GM12878 (cell line): ENCODE results near the gene SKAP1. TPM values are rescaled to one million over a fixed set of nuclear protein-coding genes. Genes with fewer than 3 reads are reported as not detected.

Experiments
- ATF7 ChIP-seq: fragments of 450-650 bp; IDR thresholded peaks from 2 replicates; pipeline ENCODE4 v1.6.1; 2016; ENCODE audit warnings: low read depth, mild to moderate bottlenecking
- EED ChIP-seq: sonication (generic); IDR thresholded peaks from 2 replicates; pipeline ENCODE4 v1.6.1; 2016; ENCODE audit warnings: antibody characterized with exemption, low read depth
- EP300 ChIP-seq, 2 experiments: fragments of 150-350 bp in 1 of 2; IDR thresholded peaks; 2 replicates each; pipeline ENCODE4 v1.6.1; 2011 to 2012; ENCODE audit warnings: low read depth in 2 of 2, low read length in 2 of 2, borderline replicate concordance in 1 of 2, improper control_type of control experiment in 1 of 2, inconsistent platforms in 1 of 2; ENCODE audit not compliant: control insufficient read depth in 1 of 2
- HDGF ChIP-seq: fragments of 450-650 bp; IDR thresholded peaks from 2 replicates; pipeline ENCODE4 v1.6.1; 2016; ENCODE audit warnings: antibody characterized with exemption
- MXI1 ChIP-seq: fragments of 150-350 bp; IDR thresholded peaks from 2 replicates; pipeline ENCODE4 v1.6.1; 2011; ENCODE audit warnings: low read depth, mild to moderate bottlenecking, inconsistent platforms, low read length, improper control_type of control experiment
- NR2C1 ChIP-seq: fragments of 450-650 bp; IDR thresholded peaks from 2 replicates; pipeline ENCODE4 v1.6.1; 2017; ENCODE audit warnings: antibody characterized with exemption, mild to moderate bottlenecking, moderate library complexity
- NR2C2 ChIP-seq: IDR thresholded peaks from 2 replicates; pipeline ENCODE4 v1.6.1; 2011; ENCODE audit warnings: borderline replicate concordance, low read depth; ENCODE audit not compliant: control insufficient read depth, insufficient read length
- SMAD1 ChIP-seq: fragments of 450-650 bp; IDR thresholded peaks from 2 replicates; pipeline ENCODE4 v1.6.1; 2018; ENCODE audit warnings: mild to moderate bottlenecking, low read depth; ENCODE audit not compliant: partially characterized antibody
- TARDBP ChIP-seq: IDR thresholded peaks from 2 replicates; pipeline ENCODE4 v1.6.1; 2016; ENCODE audit warnings: borderline replicate concordance
- WRNIP1 ChIP-seq: IDR thresholded peaks from 2 replicates; pipeline ENCODE4 v1.6.1; 2011; ENCODE audit warnings: low read depth, low read length, improper control_type of control experiment, borderline replicate concordance
- ZNF207 ChIP-seq: fragments of 450-650 bp; IDR thresholded peaks from 2 replicates; pipeline ENCODE4 v1.6.1; 2014; ENCODE audit warnings: antibody characterized with exemption, mild to moderate bottlenecking, borderline replicate concordance
- ZNF217 ChIP-seq: fragments of 450-650 bp; IDR thresholded peaks from 2 replicates; pipeline ENCODE4 v1.6.1; 2017; ENCODE audit warnings: antibody characterized with exemption, mild to moderate bottlenecking
- ZNF622 ChIP-seq: fragments of 450-650 bp; IDR thresholded peaks from 2 replicates; pipeline ENCODE4 v1.6.1; 2017; ENCODE audit warnings: mild to moderate bottlenecking, inconsistent platforms
- polyA plus RNA-seq, 11 experiments: library from polyadenylated mRNA; depleted of rRNA in 4 of 11; unstranded in 6 of 11; stranded (reverse) in 5 of 11; fragments of >200 nt; fragmentation: Nextera tagmentation in 4 of 11; fragmentation: Illumina TruSeq in 1 of 11; extraction: Ambion mirVana in 4 of 11; extraction: Trizol in 1 of 11; gene quantifications; 1 replicate in 1 of 11; 2 replicates in 10 of 11; pipeline versions ENCODE4 v1.2.1 to v1.2.3, GENCODE V29; 2011 to 2016; ENCODE audit warnings: inconsistent platforms in 2 of 11, missing spikeins in 2 of 11, low read depth in 1 of 11
- total RNA-seq, 4 experiments: library from RNA; depleted of rRNA in 3 of 4; stranded (reverse); fragments of >200 nt in 3 of 4; fragmentation: Illumina TruSeq in 1 of 4; extraction: Trizol in 1 of 4; gene quantifications; 2 replicates each; pipeline versions ENCODE4 v1.2.1 to v1.2.3, GENCODE V29; 2013 to 2021
- TF ChIP-seq, protein P1 (sequence below): fragments of 450-650 bp; IDR thresholded peaks from 2 replicates; pipeline ENCODE4 v1.6.1; 2017; ENCODE audit warnings: low read depth, mild to moderate bottlenecking, moderate library complexity
- TF ChIP-seq, protein P2 (sequence below): IDR thresholded peaks from 2 replicates; pipeline ENCODE4 v1.6.1; 2012; ENCODE audit warnings: mild to moderate bottlenecking, low read depth, low read length
- TF ChIP-seq, protein P3 (sequence below): IDR thresholded peaks from 2 replicates; pipeline ENCODE4 v1.6.1; 2012; ENCODE audit warnings: low read depth, low read length, improper control_type of control experiment
- TF ChIP-seq, protein P4 (sequence below): fragments of 450-650 bp; IDR thresholded peaks from 2 replicates; pipeline ENCODE4 v1.6.1; 2014; ENCODE audit warnings: mild to moderate bottlenecking
- TF ChIP-seq, protein P5 (sequence below): fragments of 450-650 bp; IDR thresholded peaks from 2 replicates; pipeline ENCODE4 v1.6.1; 2016; ENCODE audit warnings: mild to moderate bottlenecking
- TF ChIP-seq, protein P6 (sequence below): fragments of 450-650 bp; IDR thresholded peaks from 2 replicates; pipeline ENCODE4 v1.6.1; 2017; ENCODE audit warnings: borderline replicate concordance

Gene SKAP1
- total and polyA plus RNA-seq, 10 of the 15 experiments (the other 5 are each of a cell fraction or from before 2014, with no cell fraction given), result 17.1 to 97.6 (median 35.9) TPM

DNA sequence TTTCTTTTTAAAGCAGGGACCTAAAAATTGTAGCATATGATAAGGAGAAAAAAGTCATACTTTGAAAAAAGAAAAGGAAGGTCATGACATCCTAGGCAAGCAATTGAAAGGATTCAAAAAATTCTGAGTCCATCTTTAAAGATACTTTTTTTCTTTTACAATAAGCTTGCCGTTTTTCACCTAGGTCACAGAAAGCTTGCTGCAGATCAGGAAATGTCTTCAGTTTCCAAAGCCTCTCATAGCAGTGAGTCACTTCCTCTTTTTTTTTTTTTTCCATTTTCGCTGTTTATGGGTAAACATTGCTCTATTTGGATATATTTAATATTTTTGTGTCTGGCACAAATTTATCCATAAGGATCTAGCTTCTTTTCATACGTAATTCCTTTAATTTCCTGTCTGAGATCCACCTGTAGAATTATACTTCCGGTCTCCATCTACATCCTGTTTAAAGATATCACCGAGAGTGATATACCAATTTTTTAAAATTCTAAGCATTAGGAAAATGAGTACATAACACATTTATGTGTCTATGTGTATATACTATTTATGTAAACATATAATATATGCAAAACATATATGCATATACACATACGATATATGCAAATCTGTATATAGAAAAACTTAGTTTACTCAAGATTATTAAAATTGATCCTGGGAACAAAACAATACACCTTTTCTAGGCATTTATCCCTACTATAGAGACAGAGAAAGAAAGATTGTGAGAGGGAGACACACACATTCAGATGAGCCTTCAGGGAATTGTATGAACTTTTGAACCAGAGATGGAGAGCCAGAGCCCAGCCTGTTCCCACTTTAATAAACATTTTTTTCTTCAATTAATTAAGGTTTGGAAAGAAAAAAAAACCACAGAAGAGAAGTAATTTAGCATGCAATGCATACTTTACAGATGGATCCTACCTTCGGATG lies 134.4 kb downstream of the SKAP1 start (continued):
- no peak for TF ChIP-seq HDGF
- TF ChIP-seq ATF7, result peak; percentile 79
- TF ChIP-seq TARDBP, result no peak
- TF ChIP-seq NR2C1, result no peak
- TF ChIP-seq ZNF207, result no peak
- no peak for TF ChIP-seq NR2C2
- TF ChIP-seq, protein P1, sequence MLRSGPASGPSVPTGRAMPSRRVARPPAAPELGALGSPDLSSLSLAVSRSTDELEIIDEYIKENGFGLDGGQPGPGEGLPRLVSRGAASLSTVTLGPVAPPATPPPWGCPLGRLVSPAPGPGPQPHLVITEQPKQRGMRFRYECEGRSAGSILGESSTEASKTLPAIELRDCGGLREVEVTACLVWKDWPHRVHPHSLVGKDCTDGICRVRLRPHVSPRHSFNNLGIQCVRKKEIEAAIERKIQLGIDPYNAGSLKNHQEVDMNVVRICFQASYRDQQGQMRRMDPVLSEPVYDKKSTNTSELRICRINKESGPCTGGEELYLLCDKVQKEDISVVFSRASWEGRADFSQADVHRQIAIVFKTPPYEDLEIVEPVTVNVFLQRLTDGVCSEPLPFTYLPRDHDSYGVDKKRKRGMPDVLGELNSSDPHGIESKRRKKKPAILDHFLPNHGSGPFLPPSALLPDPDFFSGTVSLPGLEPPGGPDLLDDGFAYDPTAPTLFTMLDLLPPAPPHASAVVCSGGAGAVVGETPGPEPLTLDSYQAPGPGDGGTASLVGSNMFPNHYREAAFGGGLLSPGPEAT, result peak; percentile 61; the same call in 1 of the 2 replicates
- TF ChIP-seq, protein P2, sequence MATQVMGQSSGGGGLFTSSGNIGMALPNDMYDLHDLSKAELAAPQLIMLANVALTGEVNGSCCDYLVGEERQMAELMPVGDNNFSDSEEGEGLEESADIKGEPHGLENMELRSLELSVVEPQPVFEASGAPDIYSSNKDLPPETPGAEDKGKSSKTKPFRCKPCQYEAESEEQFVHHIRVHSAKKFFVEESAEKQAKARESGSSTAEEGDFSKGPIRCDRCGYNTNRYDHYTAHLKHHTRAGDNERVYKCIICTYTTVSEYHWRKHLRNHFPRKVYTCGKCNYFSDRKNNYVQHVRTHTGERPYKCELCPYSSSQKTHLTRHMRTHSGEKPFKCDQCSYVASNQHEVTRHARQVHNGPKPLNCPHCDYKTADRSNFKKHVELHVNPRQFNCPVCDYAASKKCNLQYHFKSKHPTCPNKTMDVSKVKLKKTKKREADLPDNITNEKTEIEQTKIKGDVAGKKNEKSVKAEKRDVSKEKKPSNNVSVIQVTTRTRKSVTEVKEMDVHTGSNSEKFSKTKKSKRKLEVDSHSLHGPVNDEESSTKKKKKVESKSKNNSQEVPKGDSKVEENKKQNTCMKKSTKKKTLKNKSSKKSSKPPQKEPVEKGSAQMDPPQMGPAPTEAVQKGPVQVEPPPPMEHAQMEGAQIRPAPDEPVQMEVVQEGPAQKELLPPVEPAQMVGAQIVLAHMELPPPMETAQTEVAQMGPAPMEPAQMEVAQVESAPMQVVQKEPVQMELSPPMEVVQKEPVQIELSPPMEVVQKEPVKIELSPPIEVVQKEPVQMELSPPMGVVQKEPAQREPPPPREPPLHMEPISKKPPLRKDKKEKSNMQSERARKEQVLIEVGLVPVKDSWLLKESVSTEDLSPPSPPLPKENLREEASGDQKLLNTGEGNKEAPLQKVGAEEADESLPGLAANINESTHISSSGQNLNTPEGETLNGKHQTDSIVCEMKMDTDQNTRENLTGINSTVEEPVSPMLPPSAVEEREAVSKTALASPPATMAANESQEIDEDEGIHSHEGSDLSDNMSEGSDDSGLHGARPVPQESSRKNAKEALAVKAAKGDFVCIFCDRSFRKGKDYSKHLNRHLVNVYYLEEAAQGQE, result no peak
- TF ChIP-seq ZNF217, result no peak
- no peak for TF ChIP-seq SMAD1
- TF ChIP-seq, protein P3, sequence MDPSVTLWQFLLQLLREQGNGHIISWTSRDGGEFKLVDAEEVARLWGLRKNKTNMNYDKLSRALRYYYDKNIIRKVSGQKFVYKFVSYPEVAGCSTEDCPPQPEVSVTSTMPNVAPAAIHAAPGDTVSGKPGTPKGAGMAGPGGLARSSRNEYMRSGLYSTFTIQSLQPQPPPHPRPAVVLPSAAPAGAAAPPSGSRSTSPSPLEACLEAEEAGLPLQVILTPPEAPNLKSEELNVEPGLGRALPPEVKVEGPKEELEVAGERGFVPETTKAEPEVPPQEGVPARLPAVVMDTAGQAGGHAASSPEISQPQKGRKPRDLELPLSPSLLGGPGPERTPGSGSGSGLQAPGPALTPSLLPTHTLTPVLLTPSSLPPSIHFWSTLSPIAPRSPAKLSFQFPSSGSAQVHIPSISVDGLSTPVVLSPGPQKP, result no peak
- 0 out of 2 replicates have a peak, but pooled peaks have one; percentile 31 for TF ChIP-seq MXI1
- TF ChIP-seq, protein P4, sequence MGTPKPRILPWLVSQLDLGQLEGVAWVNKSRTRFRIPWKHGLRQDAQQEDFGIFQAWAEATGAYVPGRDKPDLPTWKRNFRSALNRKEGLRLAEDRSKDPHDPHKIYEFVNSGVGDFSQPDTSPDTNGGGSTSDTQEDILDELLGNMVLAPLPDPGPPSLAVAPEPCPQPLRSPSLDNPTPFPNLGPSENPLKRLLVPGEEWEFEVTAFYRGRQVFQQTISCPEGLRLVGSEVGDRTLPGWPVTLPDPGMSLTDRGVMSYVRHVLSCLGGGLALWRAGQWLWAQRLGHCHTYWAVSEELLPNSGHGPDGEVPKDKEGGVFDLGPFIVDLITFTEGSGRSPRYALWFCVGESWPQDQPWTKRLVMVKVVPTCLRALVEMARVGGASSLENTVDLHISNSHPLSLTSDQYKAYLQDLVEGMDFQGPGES, result no peak
- TF ChIP-seq EP300 (IDR thresholded peaks at IDR 0.05; ENCODE audit: borderline replicate concordance in 1 of 2, control insufficient read depth in 1 of 2, low read depth in 2 of 2, low read length in 2 of 2), result peak in 1 of 2 experiments; percentile 24; a peak in 1 of 4 replicates
- TF ChIP-seq, protein P5, sequence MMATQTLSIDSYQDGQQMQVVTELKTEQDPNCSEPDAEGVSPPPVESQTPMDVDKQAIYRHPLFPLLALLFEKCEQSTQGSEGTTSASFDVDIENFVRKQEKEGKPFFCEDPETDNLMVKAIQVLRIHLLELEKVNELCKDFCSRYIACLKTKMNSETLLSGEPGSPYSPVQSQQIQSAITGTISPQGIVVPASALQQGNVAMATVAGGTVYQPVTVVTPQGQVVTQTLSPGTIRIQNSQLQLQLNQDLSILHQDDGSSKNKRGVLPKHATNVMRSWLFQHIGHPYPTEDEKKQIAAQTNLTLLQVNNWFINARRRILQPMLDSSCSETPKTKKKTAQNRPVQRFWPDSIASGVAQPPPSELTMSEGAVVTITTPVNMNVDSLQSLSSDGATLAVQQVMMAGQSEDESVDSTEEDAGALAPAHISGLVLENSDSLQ, result no peak
- TF ChIP-seq ZNF622, result no peak
- TF ChIP-seq, protein P6, sequence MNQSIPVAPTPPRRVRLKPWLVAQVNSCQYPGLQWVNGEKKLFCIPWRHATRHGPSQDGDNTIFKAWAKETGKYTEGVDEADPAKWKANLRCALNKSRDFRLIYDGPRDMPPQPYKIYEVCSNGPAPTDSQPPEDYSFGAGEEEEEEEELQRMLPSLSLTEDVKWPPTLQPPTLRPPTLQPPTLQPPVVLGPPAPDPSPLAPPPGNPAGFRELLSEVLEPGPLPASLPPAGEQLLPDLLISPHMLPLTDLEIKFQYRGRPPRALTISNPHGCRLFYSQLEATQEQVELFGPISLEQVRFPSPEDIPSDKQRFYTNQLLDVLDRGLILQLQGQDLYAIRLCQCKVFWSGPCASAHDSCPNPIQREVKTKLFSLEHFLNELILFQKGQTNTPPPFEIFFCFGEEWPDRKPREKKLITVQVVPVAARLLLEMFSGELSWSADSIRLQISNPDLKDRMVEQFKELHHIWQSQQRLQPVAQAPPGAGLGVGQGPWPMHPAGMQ, result no peak
- TF ChIP-seq EED, result 0 out of 2 replicates have a peak, but pooled peaks have one; percentile 25
- TF ChIP-seq WRNIP1, result no peak
